GM23248 (cell line): ENCODE measurements around the gene CNTNAP4. TPM values are rescaled to one million over a fixed set of nuclear protein-coding genes. Genes with fewer than 3 reads are reported as not detected.

Experiments used
- DNase-seq: peaks from one replicate; pipeline ENCODE4 v3.0.0-alpha.2; 2015
- H2AFZ ChIP-seq: fragments of 200-600 bp; sonication (generic); 2 replicates; pipeline ENCODE4 v1.6.1; 2016; ENCODE audit warnings: antibody characterized with exemption
- H3F3A ChIP-seq: fragments of 200-600 bp; sonication (generic); 2 replicates; pipeline ENCODE4 v1.6.1; 2016; ENCODE audit warnings: mild to moderate bottlenecking, antibody characterized with exemption, mixed run types; ENCODE audit not compliant: insufficient read depth
- H3K27ac ChIP-seq: fragments of 200-600 bp; sonication (generic); 2 replicates; pipeline ENCODE4 v1.5.1; 2016; ENCODE audit warnings: mild to moderate bottlenecking
- H3K27me3 ChIP-seq: fragments of 200-600 bp; sonication (generic); replicated peaks from 2 replicates; pipeline ENCODE4 v1.6.1; 2016; ENCODE audit warnings: mild to moderate bottlenecking; ENCODE audit not compliant: insufficient read depth
- H3K36me3 ChIP-seq: fragments of 200-600 bp; sonication (generic); 2 replicates; pipeline ENCODE4 v1.6.1; 2016; ENCODE audit warnings: low read depth, mild to moderate bottlenecking
- H3K4me1 ChIP-seq: fragments of 200-600 bp; sonication (generic); 2 replicates; pipeline ENCODE4 v1.6.1; 2016; ENCODE audit warnings: mild to moderate bottlenecking; ENCODE audit not compliant: insufficient read depth
- H3K4me2 ChIP-seq: fragments of 200-600 bp; sonication (generic); one replicate; pipeline ENCODE4 v1.6.1; 2016; ENCODE audit warnings: mild to moderate bottlenecking; ENCODE audit not compliant: unreplicated experiment
- H3K4me3 ChIP-seq: fragments of 200-600 bp; sonication (generic); 2 replicates; pipeline ENCODE4 v1.5.1; 2016; ENCODE audit warnings: mild to moderate bottlenecking
- H3K79me2 ChIP-seq: fragments of 200-600 bp; sonication (generic); 2 replicates; pipeline ENCODE4 v1.6.1; 2016; ENCODE audit warnings: mild to moderate bottlenecking; ENCODE audit not compliant: insufficient read depth
- H3K9ac ChIP-seq: fragments of 200-600 bp; sonication (generic); 2 replicates; pipeline ENCODE4 v1.6.1; 2016; ENCODE audit warnings: mild to moderate bottlenecking
- H3K9me2 ChIP-seq: fragments of 200-600 bp; sonication (generic); 2 replicates; pipeline ENCODE4 v1.6.1; 2016; ENCODE audit warnings: mixed run types, mild to moderate bottlenecking, moderate library complexity; ENCODE audit not compliant: insufficient read depth
- H3K9me3 ChIP-seq: fragments of 200-600 bp; sonication (generic); one replicate; pipeline ENCODE4 v1.6.1; 2017; ENCODE audit warnings: low read depth
- H4K20me1 ChIP-seq: fragments of 200-600 bp; sonication (generic); 2 replicates; pipeline ENCODE4 v1.6.0; 2016; ENCODE audit not compliant: insufficient read depth
- EZH2 ChIP-seq: fragments of 200-600 bp; sonication (generic); IDR thresholded peaks from 2 replicates; pipeline ENCODE4 v1.6.1; 2018; ENCODE audit warnings: antibody characterized with exemption, mild to moderate bottlenecking; ENCODE audit not compliant: insufficient read depth, poor library complexity, severe bottlenecking
- EZH2phosphoT487 ChIP-seq: fragments of 200-600 bp; sonication (generic); IDR thresholded peaks from 2 replicates; pipeline ENCODE4 v1.6.1; 2018; ENCODE audit warnings: antibody characterized with exemption, moderate library complexity, mild to moderate bottlenecking, low read depth; ENCODE audit not compliant: insufficient read depth
- WGBS, 2 experiments: methylation state at CpG; one replicate each; pipeline ENCODE4 v1.1.6; 2015 to 2017; ENCODE audit warnings: low lambda C conversion rate in 2 of 2, low coverage in 1 of 2; ENCODE audit errors: missing lambda C conversion rate in 2 of 2; 5-methylcytosine and 5-hydroxymethylcytosine counted together
- in situ Hi-C: fragments of 300-500 bp; cut with MboI; formaldehyde crosslinking; loops from 2 replicates; pipeline ENCODE4 v1.15.0; 2020
- polyA plus RNA-seq: library from polyadenylated mRNA; unstranded; fragments of >200 nt; fragmentation: Nextera tagmentation; extraction: Ambion mirVana; gene quantifications from 2 replicates; pipeline ENCODE4 v1.2.1, GENCODE V29; 2016
- total RNA-seq: library from RNA; depleted of rRNA; stranded (reverse); fragments of >200 nt; shearing (Covaris generic); gene quantifications from 2 replicates; pipeline ENCODE4 v1.2.3, GENCODE V29; 2014

CNTNAP4 gene
- total and polyA plus RNA-seq, 2 experiments from 2014 or later: not detected

- Histone ChIP-seq H4K20me1 (no peaks in the 10 kb centered on the region), H3K9ac (no peak overlapping the region), H3K4me2 (no peak overlapping the region), H3K9me3 (no peaks in the 10 kb centered on the region), H3K79me2 (no peaks in the 10 kb centered on the region), H3K4me3 (no peak overlapping the region), H3K27me3 (no peaks in the 10 kb centered on the region), H3F3A (no peaks in the 10 kb centered on the region), H3K36me3 (no peaks in the 10 kb centered on the region), H2AFZ (no peak overlapping the region), H3K4me1 (no peaks in the 10 kb centered on the region), H3K9me2 (no peaks in the 10 kb centered on the region), H3K27ac (no peak overlapping the region)
- in situ Hi-C loops: no loop called here
- TF ChIP-seq EZH2phosphoT487 (no peak), EZH2 (no peak)
- DNase-seq: no peak
Observed at GRCh38 chr16:76278980-76279379, 1.8 kb downstream of the CNTNAP4 start.

- Histone ChIP-seq H3K9ac (no peak overlapping the region), H3K4me1 (no peaks in the 10 kb centered on the region), H2AFZ (no peak overlapping the region), H3K4me3 (no peak overlapping the region), H3K27me3 (no peaks in the 10 kb centered on the region), H3K4me2 (no peak overlapping the region), H4K20me1 (no peaks in the 10 kb centered on the region), H3F3A (no peaks in the 10 kb centered on the region), H3K79me2 (no peaks in the 10 kb centered on the region), H3K36me3 (no peaks in the 10 kb centered on the region), H3K27ac (no peak overlapping the region), H3K9me3 (no peaks in the 10 kb centered on the region), H3K9me2 (no peaks in the 10 kb centered on the region)
- WGBS, 2 experiments: 37 to 49% methylated on average over 6 of the region's 6 CpGs
- in situ Hi-C loops: no loop called here
- TF ChIP-seq EZH2 (no peak), EZH2phosphoT487 (no peak)
- no peak for DNase-seq
Observed at GRCh38 chr16:76280421-76281215, 3.4 kb downstream of the CNTNAP4 start.

DNA sequence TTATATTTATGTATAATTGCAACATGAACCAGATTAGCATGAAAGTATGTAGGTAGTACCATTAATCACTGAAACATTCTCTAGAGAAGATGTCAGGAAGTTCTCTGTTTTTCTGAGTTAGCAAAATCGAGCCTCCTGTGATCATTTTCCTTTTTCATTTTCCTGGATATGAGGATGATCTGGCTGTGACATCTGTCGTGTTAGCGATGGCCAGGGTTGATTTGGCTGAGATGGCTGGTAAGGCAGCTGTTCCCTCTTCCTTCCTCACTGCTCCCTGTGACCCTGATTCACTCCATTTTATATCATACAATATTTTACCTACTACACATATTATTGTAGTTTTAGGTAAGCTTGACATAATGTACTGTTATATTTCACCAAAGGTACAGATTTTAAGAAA, 10.3 kb downstream of the CNTNAP4 start:
- no peak overlapping the region for H3K9ac ChIP-seq
- no peak overlapping the region for H3K4me3 ChIP-seq
- H3K4me2 ChIP-seq: no peak overlapping the region
- no peaks in the 10 kb centered on the region for H3K9me2 ChIP-seq
- no peaks in the 10 kb centered on the region for H4K20me1 ChIP-seq
- no peak for DNase-seq
- no peak overlapping the region for H3K27ac ChIP-seq
- no peaks in the 10 kb centered on the region for H3K9me3 ChIP-seq
- 13 to 17% methylated on average over 3 of the region's 3 CpGs for WGBS, 2 experiments
- no peak overlapping the region for H2AFZ ChIP-seq
- in situ Hi-C loops: no loop called here
- no peaks in the 10 kb centered on the region for H3K36me3 ChIP-seq
- H3K79me2 ChIP-seq: no peaks in the 10 kb centered on the region
- no peaks in the 10 kb centered on the region for H3K4me1 ChIP-seq
- H3K27me3 ChIP-seq: no peaks in the 10 kb centered on the region
- TF ChIP-seq EZH2phosphoT487 (no peak), EZH2 (no peak)
- H3F3A ChIP-seq: no peaks in the 10 kb centered on the region

GRCh38 chr16:76292218-76292617, 15.0 kb downstream of the CNTNAP4 start:
- Histone ChIP-seq H3K9me2 (no peaks in the 10 kb centered on the region), H4K20me1 (no peaks in the 10 kb centered on the region), H3K4me2 (no peak overlapping the region), H3F3A (no peaks in the 10 kb centered on the region), H3K4me1 (no peaks in the 10 kb centered on the region), H3K79me2 (no peaks in the 10 kb centered on the region), H3K9me3 (no peaks in the 10 kb centered on the region), H2AFZ (no peak overlapping the region), H3K27me3 (no peaks in the 10 kb centered on the region), H3K27ac (no peak overlapping the region), H3K9ac (no peak overlapping the region), H3K36me3 (no peaks in the 10 kb centered on the region), H3K4me3 (no peak overlapping the region)
- in situ Hi-C loops: no loop called here
- TF ChIP-seq EZH2: no peak
- TF ChIP-seq EZH2phosphoT487: no peak
- 21 to 29% methylated on average over 5 of the region's 5 CpGs for WGBS, 2 experiments
- DNase-seq: no peak

DNA sequence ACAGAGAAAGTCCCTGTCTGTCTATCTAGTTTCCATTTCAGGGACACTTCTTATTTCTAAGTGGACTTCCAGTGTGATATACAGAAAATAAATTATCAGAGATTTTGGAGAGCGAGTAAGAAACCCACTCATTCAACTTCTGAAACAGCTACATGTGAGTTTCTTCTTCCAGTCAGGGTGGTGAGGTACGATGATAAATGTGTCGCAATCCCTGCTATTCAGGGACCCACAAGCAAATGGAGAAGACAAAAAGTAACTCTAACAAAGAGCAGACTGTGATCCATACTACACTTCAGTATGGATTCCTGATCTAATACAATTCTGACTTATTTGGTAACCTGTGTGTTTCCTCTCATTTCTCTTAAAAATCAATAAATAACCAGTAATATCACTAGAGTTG, 16.8 kb downstream of the CNTNAP4 start:
- no peak overlapping the region for H3K4me2 ChIP-seq
- H3K79me2 ChIP-seq: no peaks in the 10 kb centered on the region
- H4K20me1 ChIP-seq: no peaks in the 10 kb centered on the region
- H3K9me3 ChIP-seq: no peaks in the 10 kb centered on the region
- TF ChIP-seq EZH2: no peak
- no peak for TF ChIP-seq EZH2phosphoT487
- H3K9ac ChIP-seq: no peak overlapping the region
- in situ Hi-C loops: no loop called here
- H3F3A ChIP-seq: no peaks in the 10 kb centered on the region
- no peak overlapping the region for H2AFZ ChIP-seq
- no peaks in the 10 kb centered on the region for H3K27me3 ChIP-seq
- H3K36me3 ChIP-seq: no peaks in the 10 kb centered on the region
- H3K27ac ChIP-seq: no peak overlapping the region
- no peak for DNase-seq
- no peak overlapping the region for H3K4me3 ChIP-seq
- no peaks in the 10 kb centered on the region for H3K9me2 ChIP-seq
- no peaks in the 10 kb centered on the region for H3K4me1 ChIP-seq
- WGBS, 2 experiments: 21 to 32% methylated on average over 3 of the region's 3 CpGs
